Stimulated activated CD8-positive, alpha-beta memory T cell treated with anti-CD3 and anti-CD28 coated beads, Interleukin-15, amount 100 ng/mL, for 4 hours (primary cell): ENCODE results near the gene PHC2.
"Not testable (repeated sequence)": the region's sequence is repeated elsewhere in the genome, so short reads cannot be mapped to it uniquely, and the experiment has no call there.

ENCODE experiments used
- DNase-seq, 2 donors: peaks; one replicate each; pipeline ENCODE4 v3.0.0-alpha.2; 2020; ENCODE audit warnings: low read depth in 2 of 2

PHC2 gene

DNA sequence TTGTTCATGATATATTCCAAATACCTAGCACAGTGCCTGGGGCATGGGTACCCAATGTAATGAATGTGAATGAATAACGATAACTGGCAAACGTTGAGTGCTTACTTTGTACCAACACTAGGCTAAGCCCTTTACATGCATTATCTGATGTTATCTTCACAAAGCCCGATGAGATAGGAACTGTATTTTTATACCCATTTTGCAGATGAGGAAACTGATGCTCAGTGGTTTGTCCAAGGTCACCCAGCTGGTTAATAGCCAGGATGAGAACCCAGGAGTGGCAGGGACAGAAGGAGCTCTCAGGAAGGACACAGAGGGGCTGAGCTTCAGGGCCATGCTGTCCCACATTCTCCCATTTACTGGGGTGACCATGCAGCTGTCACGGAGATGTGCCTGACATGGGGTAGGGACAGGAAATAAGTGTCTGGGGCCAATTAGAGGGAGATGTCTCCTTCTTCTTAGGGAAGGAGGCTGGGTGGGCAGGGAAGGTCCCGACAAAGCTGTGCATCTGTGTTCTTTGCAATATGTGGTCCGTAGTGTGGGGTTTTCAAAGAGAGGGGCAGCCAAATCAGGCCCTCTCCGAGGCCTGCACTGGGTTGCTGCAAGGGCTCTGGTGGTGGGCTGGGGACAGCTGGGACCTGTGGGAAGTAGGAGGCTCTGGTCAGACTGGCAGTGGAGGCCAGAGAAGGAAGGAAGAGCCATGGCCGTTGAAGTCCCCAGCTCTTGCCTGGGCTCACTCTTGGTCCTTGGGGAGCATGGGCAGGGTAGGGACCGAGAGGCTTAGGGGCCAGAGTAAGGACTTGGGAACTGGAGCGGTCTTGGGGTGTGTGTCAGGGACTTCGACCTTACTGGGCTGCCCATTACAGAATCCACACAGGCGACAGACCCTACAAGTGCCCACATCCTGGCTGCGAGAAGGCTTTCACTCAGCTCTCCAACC lies 136.6 kb downstream of the PHC2 start:
- DNase-seq: no peak

DNA sequence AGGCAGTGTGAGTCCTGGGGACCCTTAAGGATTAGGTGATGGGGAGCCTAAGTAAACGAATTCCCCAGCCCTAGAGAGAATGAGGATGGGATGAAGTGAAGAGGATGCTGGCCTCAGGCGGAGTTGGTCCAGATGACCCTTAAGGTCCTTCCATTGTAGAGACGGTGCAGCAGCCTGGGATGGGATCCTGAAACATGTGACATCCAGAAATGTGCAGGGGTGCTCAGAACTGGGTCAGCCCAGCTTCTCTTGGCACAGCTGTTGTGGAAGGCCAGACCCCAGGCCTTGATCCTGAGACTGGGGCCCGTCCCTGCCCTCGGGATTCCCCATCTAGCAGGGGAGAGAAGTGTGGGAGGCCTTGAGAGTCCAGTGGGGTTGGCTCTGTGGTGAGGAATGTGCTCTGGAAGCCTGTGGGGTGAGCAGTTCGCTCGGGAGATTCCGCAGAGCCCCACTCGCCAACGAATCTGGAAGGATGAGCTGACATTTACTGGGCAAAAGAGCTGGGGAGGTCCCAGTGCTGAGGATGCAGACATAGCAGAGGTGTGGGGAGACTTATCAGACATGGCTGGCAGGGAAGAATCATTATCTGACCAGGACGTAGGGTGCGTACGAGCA lies 138.1 kb downstream of the PHC2 start:
- DNase-seq: no peak

DNA sequence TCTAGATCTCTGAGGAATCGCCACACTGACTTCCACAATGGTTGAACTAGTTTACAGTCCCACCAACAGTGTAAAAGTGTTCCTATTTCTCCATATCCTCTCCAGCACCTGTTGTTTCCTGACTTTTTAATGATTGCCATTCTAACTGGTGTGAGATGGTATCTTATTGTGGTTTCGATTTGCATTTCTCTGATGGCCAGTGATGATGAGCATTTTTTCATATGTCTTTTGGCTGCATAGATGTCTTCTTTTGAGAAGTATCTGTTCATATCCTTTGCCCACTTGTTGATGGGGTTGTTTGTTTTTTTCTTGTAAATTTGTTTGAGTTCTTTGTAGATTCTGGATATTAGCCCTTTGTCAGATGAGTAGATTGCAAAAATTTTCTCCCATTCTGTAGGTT lies 140.3 kb downstream of the PHC2 start:
- not testable (repeated sequence) for DNase-seq

DNA sequence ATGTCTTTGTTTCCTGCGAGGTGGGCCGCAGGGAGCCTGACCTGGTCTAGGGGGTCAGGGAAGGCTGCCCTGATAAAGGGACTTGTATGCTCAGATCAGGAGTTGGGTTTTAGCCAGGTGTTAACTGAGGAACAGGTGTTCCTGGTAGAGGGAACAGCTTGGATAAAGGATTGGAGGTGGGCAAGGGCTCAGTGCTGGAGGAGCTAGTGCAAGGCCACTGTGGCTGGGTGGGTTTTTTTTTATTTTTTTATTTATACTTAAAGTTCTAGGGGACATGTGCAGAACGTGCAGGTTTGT lies 141.1 kb downstream of the PHC2 start:
- no peak for DNase-seq

DNA sequence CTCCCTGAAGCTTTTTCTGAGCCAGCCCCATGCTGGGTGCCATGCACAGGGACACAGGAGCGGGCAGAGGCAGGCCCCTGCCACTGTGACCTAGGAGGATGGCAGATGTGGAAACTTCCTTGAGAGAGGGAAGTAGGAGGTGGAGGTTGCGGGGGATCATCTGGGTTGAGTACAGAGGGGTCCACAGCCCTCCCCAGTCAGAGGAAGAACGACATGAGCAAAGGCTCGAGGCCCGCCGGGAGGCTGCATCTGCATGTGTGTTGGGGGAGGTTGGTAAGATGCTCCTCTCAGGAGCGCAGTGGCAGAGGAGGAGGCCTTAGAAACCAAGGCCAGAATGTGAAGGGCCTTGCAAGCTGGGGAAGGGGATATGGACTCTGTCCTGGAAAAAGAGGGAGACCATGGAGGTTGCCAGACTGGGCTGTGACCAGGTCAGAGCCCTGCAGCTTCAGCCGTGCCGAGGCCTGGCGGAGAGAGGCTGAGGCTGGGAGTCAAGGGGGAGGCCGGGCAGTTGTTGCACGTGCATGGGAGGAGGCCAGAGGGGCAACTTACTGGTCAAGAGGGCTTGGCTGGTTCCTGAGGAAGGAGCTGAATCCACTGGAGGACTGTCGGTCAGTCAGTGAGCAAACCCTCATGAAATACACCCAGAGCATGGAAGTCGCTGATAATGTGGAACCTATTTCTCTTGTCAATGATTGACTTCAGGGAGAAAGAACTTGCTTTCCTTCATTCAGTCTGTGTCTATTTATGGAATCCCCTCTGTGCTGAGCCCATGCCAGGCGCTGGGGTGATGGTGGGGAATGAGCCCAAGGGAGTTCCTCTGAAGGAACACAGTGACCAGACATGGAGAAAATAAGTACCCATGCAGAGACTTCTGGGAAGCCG lies 141.7 kb downstream of the PHC2 start:
- no peak for DNase-seq

DNA sequence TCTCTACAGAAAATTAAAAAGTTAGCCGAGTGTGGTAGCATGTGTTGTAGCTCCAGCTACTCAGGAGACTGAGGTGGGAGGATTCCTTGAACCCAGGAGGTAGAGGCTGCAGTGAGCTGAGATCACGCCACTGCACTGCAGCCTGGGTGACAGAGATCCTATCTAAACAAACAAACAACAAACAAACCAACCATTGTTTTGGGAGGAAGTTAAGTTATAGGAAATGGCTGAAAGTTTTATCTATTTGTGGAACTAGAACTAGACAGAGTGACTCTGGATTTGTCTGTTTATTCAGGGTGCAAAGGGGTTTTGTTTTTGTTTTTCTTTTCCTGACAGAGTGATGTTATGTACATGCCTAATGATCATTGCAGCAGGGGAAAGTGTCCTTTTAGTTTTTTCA lies 143.6 kb downstream of the PHC2 start:
- no peak for DNase-seq

DNA sequence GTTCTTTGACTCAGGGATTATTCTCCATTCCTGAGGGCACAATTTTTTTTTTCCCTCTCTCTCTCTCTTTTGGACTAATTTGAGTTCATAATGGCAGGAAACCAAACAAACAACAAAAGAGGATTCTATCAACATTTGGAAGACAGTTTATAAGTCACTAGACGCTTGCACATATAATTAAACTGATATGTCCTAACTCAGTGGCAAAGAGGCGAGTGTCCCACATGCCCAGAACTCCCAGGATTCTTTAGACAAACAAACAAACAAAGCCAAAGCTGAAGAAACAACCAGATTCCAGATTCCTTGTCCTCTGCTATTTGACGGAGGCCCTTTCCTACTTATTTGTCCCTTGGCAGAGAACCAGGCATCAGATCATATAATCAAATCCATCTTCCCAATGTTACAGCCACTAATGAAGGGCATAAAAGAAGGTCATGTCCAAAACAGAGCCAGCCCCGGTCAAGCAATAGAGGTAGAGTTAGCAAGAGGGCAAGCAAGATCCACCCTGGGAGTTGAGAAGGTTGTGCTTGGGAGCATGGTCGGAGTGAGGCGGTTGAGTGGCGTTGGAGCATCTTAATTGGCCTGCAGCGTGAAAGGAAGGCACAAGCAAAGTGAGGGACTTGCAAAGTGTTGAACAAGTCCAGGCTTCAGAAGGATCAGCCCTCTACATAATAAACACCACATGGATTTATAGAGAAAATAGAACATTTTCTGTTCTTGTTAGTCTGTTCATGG lies 144.3 kb downstream of the PHC2 start:
- no peak for DNase-seq

DNA sequence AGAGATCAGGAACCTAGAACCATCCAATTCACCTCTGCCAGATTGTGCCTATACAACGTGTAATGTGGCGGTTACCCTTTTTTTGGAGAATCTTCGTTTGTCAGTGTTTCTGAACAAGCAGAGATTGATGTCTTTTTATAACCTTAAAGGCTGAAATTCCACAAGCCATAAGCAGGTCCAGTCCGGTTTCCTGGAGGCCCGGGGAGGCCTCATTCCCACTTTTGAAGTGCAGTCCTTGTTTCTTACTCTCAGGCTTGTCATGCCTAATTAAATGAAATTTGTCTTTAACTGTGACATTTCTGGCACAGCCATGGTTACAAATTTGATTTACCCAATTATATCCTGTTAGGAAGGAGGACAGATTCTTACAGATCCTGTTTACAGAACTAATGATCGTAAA lies 146.8 kb downstream of the PHC2 start:
- DNase-seq: no peak

DNA sequence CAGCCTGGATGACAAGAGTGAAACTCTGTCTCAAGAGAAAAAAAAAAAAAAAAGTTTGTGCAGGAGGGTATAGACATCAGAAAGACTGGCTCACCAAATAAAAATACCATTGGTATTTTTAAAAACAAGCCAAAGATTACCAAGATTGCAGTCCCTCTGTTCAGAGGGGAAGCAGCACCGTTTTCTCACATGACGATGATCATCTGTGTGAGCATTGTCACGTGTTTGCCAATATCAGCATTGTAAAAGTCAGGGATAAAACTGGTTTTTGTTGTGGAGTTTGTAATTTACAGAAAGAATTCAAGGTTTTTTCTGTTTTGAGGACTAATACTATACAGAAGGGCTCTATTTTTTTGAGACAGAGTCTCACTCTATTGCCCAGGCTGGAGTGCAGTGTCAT lies 148.1 kb downstream of the PHC2 start:
- DNase-seq: no peak

DNA sequence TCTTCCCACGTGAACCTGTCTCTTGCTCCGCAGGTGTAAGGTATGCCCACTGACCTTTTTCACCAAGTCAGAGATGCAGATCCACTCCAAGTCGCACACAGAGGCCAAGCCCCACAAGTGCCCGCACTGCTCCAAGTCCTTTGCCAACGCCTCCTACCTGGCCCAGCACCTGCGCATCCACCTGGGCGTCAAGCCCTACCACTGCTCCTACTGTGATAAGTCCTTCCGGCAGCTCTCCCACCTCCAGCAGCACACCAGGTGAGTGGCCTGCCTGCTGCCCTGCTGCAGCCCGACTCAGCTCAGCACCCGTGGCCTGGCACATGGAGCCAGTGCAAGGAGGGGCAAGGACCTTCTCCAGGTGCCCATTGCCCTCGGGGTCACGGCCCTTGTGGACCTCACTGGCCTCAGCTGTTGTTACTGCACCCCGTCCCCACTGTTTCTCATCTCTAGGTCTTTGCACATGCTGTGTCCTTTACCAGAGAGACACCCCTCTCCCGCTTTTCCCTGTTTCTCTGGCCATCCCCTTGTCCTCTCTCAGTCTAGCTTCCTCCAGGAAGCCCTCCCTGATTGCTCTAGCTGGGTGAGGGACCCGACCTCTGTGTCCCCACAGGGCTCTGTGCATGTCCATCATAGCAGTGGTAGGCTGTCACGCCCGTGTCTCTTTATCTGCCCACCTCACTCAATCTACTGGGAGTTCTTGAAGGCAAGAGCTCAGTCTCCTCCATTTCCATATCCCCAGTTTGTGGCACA lies 149.2 kb downstream of the PHC2 start:
- no peak for DNase-seq

DNA sequence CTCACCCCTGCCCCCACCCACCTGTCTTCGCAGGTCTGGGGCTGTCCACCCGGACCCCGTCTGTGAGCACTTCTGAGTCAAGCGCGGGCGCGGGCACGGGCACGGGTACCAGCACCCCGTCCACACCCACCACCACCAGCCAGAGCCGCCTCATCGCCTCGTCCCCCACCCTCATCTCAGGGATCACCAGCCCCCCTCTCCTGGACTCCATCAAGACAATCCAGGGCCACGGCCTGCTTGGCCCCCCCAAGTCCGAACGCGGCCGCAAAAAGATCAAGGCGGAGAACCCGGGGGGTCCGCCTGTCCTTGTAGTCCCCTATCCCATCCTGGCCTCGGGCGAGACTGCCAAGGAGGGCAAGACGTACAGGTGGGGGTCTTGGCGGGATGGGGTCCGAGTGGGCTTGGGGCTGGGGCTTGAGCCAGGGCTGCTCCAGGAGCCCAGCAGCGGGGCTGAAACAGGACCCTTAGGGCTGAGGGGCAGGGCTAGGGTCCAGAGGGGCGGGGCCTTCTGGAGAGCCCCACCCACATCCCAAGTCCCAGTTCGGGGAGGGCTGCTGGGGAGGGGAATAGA lies 150.7 kb downstream of the PHC2 start:
- no peak for DNase-seq

DNA sequence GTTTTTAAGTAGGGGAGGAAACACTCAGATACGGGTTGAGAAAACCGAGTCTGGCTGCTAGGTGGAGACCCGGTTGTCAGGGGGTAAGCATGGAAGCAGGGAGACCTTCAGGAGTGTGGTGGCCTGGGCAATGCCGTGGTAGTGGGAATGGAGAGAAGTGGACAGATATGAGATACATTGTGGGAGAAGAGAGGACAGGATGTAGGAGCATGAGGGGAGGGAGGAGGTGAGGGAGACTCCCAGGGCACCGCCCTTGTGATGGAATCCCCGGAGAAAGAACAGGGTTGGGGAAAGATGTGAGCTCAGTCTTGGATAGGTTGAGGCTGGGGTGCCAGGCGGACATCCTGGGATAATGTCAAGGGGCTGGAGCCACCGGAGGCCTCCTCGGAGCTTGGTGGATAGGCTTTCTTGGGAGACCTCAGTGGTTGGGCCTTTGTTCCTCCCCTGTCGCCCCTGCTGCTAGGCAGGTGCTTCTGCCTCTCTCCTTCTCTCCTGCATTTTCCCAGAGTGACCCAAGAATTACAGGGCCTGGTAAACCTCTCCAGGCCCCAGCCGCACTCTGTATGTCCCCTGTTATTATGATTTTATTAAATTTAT lies 153.3 kb downstream of the PHC2 start:
- DNase-seq: no peak

DNA sequence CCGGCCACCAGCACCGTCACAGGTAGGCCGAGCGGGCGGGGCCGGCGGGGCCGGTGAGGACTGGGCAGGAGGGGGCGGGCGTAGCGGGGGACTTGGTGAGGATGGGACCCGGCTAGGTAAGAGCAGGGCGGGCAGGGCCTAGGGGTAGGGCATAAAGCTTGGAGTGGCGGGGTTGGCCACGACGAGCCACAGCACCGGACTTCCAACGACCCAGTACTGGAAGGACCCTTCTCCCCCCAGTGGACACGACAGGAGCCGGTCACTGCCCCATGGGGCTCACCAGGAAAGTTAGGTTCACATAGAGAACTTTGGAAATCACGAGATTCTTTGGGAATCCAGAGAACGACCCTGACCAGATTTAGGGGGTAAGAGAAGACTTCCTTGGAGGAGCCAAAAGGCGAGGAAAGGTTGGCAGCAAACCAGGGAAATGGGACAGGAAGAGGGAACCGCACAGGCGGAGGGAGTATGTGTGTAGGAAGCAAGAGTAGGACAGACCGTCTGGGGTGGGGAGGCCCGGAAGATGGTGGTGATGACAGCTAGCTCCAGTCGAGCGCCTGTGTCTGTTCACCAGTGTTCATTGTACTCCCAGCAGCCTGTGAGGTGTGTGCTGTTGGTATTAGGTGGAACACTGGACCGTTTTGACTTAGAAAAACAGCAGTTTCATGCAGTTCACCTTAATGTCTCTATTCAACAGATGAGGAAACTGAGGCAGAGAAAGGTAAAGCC lies 154.2 kb downstream of the PHC2 start:
- DNase-seq: no peak

DNA sequence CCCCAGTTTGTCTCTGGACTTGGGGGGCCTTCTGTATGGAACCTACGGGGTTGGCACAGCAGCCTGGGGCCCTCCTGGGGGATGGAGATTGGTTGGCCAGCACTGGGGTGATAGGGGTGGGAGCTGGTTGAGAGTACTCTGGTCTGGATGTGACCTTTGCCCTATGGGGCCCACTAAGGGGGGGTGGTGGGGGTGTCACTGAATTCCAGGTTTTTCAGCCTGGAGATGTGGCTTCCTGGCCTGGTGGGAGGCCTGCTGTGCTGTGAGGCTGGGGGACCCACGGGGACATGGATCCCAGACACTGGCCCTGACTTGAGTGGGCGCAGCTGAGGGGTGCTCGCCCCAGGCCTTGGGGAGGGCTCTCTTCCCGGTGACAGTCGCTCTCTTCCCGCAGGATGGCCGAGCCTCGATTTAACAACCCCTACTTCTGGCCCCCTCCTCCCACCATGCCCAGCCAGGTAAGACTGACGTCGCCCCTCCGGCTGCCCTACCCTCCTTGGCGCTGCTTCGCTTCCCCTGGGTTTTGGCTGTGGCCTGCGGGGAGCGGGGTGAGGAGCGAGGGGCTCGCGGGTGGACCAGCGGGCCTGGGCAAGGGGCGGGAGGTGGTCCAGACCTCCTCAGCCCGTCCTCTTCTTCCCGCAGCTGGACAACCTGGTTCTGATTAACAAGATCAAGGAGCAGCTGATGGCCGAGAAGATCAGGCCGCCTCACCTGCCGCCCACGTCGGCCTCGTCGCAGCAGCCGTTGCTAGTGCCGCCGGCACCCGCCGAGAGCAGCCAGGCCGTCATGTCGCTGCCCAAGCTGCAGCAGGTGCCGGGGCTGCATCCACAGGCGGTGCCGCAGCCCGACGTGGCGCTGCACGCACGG lies 155.0 kb downstream of the PHC2 start:
- no peak for DNase-seq

DNA sequence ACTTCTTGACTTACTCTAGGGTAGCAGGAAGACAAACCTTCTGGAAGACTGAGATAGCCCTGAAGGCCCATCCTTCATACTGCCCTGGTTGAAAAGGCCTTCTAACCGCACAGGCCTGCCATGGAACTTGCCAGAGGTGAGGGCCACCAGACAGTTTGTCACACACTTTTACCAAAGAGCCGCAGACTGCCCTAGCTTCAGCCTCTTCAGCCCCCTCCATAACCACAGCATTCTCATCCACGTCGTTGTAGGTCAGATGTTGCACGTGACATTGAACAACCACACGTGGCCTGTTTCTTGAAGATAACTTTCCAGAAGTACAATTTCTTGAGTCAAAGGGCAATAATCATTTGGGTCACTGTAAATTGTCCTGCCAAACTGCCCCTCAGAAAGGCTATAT lies 155.7 kb downstream of the PHC2 start:
- DNase-seq: no peak

DNA sequence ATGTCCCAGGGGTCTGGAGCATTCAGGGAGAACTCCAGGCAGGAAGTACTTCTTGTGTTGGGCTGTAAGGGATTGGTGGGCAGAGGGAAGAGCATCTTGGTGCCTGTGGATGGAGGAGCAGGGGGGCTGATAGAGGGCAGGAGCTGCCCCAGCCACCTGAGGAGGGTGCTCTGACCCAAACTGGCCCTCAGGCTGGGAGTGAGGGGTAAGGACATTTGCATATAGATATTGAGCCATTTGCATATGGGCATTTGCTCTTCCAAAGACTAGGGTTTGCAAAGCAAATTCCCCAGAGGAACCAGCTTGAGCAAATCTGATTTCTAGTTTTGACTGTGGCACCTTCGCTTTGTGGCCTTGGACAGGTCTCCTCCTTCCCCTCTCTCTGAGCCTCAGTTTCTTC lies 156.4 kb downstream of the PHC2 start:
- no peak for DNase-seq

DNA sequence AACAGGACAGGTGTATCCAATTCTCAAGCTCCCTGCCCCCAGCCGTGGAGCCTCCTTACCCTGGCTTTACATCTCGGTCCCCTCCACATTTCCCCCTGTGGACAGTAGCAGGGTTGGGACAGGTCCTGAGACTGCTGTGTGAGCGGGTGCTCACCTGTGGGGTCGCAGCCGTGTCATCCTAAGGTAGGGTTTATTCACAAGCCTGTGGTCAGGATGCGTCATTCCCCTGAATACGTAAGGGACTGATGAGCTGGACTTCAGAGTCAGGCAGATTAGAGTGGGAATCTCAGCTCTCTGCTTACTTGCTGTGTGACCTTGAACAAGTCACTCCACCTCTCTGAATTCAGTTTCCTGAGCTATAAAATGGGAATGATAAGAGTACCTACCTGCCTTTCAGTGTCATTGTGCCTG lies 156.9 kb downstream of the PHC2 start:
- no peak for DNase-seq
